A204.1 (cell line): ENCODE measurements around the gene EEFSEC.

Experiments
- FAIRE-seq: peaks from 2 replicates; lab custom pipeline; 2012; peaks lifted over from hg19 to GRCh38; lab: Jason Lieb, UNC

Gene EEFSEC

DNA sequence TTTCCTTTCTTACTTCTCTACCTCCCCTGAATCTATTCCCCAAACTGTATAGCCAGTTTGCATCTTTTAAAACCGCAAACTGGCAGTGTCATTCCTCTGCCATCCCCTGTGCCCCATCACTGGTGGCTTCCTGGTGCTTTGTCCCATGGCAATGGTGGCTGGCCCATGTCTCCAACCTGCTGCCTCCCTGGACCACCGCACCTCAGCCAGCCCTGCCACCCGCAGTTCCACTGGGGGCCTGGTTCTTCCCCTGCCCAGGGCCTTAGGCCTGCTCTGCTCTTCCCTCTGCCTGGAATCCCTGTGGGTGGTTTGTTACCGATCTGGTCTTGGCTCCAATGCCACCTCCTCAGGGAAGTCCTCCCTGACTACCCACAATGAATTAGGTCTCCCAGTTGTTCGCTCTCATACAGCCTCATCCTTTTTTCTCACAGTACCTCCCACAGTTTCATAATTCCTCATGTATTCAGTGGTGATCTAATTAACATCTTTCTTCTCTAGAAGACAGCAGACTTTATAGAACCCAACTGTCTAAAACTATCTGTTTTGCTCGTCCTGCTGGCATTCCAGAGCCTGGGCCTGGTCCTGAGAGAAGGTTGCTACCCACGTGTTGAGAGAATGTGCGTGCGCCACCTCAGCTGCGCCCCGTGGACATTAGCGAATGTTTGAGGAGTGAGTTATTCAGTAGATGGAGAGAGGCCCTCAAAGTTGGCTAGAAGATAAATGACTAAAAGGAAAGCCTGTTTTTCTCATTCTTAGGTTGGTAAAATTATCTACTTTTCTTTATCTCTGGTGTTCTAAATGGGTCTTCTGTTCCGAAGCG is 183.3 kb downstream of the EEFSEC start:
- no peak for FAIRE-seq

DNA sequence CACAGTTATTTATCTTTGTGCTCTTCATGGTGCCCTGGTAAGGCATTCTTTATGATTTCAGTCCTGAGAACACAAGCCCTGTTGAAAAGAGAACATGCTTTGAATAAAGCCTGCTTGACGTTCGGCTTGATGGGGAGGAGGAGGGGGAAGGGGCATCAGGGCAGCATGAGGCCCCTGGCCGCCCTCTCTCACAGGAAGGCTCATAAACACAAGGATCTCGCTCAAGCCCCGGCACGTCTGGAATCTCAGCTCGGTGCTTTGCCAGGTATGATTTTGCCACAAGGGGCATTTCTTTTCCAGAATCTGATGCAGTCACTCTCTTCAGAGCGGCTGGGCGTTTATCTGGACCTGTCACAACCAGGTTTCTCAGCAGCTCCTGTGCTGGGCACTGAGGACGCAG is 184.0 kb downstream of the EEFSEC start:
- no peak for FAIRE-seq

DNA sequence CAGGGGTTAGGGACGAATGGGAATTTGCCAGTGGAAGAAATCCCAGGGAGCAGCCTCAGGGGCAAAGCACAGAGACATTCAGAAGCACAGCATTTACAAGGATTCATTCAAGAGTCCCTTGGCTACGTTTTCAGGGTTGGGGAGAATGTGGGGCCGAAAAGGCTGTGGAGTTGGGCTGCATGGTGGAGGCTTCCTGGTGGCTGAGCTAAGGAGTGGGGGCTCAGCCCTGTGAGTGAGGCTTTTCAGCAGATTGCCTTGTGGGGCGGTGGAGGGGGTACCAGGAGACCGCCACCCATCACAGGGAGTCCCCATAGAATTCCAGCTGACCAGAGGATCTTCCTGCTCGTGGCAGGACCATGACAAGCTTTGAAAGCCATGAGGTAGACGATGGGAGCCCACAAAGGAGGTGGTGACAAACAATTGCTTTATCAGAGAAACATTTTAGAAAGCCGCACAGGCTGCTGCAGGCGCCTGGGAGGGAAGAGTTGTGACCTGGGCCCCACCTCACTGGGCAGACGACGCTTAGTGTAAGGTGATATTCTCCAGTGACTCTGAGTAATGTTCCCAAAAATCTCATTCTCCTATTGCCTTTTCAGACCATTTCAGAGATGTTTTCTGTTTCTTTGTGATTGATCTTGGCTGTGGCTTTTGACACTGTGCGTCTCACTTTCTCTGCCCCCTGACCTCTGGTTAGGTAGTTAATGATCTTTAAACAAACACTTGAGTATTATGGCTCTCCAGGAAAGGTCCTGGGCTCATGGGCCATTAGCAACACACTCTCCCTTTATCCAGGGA is 185.5 kb downstream of the EEFSEC start:
- no peak for FAIRE-seq

DNA sequence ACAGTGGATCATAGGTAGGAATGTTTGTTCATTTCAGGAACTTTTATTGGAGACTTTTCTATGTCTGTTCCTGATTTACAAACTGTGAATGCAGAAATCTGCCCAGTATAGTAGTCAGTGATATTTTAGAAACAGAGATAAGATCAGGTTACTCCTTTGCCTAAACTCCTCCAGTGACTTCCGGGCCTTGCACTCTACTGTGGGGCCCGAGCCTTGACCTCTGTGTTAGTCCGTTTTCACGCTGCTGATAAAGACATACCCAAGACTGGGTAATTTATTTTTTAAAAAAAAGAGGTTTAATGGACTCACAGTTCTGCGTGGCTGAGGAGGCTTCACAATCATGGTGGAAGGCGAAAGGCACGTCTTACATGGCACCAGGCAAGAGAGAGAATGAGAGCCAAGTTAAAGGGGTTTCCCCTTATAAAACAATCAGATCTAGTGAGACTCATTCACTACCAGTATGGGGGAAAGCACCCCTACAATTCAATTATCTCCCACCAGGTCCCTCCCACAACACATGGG is 186.3 kb downstream of the EEFSEC start:
- no peak for FAIRE-seq

DNA sequence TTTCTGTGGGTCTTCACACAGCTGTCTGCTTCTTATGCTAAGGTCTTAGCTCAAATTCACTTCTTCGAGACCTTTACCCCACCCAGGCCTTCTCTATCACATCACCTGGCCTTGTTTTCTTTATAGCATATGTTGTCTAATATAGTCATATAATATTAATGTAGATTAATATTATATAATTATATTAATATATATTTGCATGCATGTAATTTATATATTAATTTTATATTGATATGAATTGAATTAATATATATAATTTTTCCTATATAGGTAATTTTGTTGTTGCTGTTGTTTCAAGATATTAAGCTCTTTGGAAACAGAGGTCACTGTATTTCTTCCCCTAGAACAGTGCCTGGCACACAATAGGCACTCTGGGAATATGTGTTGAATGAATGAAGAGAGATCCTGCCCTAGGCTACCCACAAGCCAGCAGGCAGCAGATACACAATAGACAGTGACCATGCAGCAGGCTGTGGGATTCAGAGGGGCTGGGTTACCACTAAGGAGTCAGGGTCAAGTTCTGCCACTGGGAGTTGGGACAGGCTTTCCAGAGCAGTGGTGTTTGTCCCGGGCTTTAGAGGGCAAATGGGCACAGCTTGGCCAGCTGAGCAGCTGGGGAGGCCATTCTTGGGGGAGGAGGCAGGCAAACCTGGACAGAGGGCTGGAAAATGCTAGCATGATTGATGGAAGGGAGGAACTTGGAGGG is 187.1 kb downstream of the EEFSEC start:
- FAIRE-seq, result no peak

DNA sequence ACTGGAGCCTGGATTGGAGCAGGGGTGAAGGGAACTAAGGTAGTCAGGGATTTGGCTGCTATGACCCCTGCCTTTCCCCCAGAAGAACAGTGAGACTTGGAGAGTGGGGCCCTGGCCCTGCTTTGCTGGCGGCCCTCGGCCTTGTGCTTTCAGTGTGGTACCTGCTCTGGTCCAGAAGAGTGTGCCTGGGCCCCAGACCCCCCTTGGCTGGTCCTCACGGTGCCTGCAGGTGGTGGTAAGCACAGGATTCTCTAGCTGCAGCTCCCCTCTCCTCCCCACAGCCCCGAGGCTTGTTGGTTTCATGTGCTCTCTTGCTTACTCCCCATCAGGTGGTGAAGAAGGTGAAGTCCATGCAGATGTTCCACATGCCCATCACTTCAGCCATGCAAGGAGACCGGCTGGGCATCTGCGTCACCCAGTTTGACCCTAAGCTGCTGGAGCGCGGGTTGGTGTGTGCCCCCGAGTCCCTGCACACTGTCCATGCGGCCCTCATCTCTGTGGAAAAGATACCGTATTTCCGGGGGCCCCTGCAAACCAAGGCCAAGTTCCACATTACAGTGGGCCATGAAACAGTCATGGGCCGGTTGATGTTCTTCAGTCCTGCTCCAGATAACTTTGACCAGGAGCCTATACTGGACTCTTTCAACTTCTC is 187.7 kb downstream of the EEFSEC start:
- FAIRE-seq, result no peak

DNA sequence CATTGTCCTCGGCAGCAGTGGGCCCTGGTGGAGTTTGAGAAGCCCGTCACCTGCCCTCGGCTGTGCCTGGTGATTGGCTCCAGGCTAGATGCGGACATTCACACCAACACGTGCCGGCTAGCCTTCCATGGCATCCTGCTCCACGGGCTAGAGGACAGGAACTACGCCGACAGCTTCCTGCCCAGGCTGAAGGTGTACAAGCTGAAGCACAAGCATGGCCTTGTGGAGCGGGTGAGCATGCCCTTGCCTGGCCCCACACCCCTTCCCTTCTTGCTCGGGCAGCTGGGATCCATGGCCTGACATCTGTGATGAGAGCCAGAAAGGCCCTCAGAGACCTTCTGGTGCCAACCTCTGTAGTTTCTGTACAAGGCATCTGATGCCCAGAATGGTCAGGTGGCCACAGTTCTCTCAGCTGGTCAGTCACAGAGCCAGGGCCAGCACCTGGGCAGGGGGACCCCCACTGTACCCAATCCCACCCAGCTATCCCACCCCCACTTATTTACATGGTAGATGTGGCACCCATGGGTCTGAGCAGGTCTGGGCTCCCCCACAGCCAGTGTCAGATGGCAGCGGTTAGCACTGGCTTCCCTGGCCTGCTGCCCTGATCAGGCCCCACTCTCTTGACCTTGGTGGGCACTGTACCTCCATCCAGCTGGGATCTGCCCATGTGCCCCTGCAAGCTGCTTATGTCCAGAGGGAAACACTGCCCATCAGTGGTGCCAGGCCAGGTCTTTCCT is 188.5 kb downstream of the EEFSEC start:
- FAIRE-seq, result no peak

DNA sequence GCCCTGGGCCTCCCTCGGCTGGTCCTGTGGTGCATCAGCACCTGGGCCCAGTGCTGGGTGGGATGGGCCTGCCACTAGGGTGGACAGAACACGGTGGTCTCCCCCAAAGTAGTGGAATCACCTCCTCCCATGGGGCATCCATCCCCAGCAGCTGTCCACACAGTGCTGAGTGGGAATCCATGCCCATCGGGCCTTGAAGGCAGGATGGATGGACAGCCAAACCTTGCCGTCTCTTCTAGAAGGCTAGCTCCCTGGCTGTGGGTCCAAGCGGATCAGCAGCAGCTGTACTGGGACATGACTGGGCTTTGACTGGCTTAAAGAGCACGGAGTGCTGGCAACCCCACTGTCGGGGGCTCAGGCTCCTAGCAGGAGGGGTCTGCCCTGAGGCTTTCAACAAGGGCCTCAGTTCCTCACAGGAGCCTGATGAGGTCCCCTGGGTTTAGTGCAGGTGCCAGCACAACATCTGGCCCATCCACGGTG is 189.5 kb downstream of the EEFSEC start:
- no peak for FAIRE-seq

DNA sequence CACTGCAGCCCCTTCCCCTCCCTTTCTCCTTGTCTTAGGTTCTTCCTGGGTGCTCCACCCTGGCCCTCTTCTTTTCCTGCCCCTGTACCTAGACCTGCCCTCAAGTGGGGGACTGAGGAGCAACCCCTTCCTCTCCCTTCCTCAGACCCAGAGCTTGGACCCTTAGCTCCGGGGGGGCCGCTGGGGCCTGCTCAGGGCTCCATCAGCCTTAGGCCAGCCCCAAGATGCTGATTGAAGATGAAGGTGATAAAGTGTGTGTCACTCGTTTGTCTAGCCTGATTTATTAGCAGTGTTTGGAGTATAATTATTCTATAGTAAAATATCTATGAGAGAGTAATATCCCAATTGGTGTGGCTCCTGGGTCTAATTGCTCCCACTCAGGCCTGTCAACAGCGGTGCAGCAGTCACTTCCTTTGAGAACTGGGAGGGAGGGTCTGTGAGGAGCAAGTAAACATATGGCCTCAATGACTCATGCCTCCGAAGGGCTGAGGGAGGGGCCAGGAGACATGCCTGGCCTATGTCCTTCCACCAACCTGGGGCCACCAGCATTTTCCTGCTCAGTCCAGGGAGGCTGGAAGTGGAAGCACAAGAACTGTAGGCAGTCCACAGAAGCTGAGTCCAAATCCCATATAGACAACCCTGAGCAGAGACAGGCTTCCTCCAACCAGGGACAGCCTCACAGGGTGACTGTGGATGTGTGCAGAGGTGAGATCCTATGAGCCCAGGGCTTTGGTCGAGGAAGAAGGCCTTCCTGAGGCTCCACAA is 190.2 kb downstream of the EEFSEC start:
- FAIRE-seq, result no peak

DNA sequence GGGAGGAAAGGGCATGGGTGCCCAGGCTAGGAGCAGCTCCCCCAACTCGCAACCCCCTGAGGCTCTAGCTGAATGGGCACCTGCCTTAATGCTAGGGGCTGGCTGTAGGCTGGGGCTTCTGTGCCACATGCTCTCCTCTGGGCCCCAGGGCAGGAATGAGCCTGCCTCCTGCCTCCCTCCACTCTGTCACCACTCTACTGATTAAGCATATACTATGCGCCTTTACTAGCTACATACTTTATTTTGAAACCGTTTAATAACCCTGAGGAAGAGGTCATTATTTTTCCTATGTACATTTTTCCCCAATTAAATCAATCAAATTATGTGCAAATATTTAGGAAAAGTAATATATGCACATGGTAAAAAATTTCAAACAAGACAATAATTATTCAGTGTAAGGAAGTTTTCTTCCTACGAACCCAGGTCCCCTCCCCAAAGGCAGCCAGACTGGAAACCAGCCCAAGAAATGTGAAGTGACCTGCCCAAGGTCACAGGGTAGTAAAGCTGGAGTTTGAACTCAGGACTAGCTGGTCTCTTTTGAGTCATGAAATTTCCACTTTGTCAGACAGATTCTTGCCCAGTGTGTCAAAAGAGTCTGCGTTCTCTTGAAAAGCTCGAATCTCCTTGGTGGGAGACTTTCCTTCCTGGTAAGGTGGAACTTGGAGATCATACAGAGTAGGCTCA is 190.9 kb downstream of the EEFSEC start:
- no peak for FAIRE-seq

DNA sequence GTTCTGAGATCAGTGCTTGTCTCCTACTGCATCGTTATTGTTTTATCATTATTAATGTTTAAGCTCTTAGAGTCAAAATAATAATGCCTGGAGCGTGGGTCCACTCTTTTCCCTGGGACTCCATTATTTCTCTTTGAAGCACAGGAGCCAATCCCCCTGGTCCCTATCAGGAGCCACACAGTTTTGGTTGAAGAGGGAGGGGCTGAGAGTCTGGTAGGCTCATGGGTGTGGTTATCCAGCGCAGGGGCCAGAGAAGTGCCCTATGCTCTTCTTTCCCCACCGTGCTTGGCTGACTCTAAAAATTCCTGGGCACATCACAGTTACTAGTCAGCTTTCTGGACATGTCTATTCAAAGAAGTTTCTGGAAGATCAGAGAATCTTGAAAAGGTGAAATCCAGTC is 191.9 kb downstream of the EEFSEC start:
- FAIRE-seq, result no peak

DNA sequence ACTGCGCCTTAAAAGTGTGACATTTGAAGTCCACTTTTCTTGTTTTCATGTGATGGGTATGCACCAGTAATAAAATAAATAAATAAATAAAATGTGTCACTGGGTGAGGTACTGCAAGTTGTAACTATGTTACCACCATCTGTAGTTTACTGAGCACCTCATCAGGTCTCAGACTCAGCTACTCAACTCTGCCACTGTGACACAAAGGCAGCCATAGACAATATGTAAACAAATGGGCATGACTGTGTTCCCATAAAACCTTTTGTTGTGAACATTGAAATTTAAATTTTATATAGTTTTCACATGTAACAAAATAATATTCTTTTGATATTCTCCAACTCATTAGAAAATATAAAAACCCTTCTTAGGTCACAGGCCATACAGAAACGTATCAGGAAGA is 193.3 kb downstream of the EEFSEC start:
- FAIRE-seq, result no peak

DNA sequence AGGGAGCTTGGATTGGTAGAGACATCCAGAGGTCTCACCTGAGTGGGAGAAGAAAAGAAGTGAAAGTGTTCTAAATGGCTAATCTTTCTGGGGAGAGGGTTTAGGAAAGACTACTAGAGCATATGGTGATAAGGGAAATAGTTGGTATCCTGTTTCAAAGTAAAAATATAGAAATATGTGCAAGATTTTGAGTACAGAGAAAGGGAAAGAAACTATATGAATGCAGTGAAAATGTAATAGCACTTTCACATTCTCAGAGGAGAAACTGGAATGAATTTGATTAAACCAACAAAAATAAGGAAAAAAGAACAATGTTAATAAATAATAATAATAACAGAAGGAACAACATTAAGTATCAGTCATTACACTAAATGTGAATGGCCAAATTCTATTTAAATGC is 194.0 kb downstream of the EEFSEC start:
- FAIRE-seq, result no peak

DNA sequence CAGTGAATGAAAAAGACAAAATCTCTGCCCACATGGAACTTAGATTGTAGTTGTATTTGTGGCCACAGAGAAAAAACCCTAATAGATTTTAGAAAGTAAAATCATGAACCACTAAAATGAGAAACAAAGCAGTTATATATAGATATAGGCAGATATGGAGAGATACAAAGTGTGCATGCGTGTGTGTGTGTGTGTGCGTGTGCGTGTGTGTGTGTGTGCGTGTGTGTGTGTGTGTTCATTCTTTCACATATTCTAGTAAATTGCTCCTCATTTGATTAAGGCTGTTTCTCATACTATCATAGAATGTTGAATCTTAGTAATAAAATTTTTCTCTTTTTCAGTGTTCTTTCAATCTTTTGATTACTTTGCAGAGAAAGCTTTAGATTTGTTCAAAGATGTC is 194.8 kb downstream of the EEFSEC start:
- FAIRE-seq, result no peak

DNA sequence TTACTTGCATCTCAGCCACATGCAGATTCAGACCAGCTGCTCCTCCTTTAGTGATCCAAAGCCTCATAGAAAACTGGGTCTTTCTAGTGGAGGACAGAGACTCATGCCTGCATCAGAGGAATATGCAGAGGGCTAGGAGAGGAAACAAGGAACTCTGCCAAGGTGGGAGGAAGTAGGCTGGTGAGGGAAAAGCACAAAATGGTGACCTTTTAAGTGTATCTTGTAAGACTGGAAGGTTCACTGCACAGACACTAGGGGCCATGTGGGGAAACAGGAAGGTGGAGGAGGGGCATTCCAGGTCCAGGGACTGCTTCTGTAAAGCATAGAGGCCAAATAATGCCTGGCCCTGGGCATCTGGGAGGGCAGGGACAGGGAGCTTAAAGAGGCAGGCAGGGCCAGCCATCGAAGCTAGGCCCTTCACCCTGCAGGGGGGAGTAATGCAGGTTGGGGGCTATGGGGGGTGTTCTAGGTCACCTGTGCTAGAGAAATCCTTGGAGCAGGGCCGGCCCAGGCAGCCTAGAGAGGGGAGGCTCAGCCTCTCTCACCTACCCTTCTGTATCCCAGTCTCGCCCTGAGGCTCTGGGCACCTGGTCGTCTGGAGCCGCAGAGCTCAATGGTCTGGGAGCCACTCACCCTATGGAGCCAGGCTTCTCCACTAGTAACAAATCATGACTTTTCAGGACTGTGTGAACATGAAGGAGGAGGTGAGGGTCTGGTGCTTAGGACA is 195.7 kb downstream of the EEFSEC start:
- no peak for FAIRE-seq

DNA sequence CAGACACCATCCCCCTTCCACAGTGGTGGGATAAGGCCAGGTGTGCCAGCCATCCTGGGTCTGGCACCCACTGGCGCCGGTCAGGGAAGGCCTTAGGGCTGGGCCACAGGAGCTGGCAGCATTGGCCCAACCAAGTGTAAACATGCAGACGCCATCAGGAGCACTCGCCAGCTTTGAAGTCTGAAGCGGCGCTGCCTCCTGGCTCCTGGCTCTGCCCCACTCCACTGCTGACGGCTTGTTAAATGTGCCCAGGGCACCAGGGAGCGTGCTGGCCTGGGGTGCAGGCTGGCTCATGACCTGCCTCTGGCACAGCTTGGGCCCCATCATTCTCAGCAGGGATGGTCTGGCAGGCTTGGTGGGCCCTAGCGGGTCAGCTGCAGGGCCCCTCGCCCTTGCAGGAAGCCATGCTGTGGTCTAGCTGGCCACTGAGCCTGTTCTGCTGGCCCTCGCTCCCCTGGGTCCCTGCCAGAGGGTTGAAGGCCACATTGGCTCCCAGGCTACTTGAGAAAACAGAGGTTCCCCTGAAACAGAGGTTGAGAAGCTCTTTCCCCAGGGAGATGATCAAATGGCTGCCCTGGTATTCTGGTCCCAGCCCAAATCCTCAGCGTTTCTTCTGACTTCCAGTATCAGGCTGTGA is 196.8 kb downstream of the EEFSEC start:
- FAIRE-seq, result no peak

DNA sequence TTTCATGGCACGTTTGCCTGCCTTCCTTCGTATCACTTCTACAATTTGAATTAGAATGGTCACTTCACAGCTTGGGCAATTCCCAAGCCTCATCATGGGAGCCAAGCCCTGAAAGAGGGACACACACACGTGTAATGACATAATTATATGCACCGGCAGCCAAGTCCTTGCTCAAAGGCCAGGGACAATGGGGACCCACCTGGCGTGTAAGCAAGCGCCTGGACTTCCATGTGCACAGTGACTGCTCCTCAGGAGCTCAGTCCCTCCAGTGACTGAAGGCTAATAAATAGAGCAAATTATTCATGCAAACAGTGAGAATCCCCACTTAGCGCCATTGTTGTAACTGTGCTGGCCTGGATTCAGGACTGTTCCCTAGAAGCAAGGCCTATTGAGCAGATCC is 198.3 kb downstream of the EEFSEC start:
- FAIRE-seq, result no peak

DNA sequence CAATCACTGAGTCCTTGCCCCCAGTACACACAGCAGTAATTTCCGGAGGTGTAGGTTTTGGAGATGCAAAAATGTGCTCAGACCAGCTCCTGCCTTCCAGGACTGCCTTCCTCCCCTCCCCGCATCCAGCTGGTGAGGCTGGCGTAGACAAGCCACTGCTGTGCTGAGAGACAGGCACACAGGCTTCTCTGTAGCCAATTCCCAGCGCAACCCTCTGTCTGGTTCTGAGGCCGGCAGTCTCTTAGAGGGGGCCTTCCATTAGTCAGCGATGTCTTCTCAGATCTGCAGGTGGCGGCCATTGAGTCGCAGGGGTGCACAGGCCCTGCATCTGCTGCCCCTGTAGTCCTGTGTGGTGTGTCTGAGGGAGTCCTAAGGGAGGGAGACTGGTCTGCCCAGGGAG is 199.0 kb downstream of the EEFSEC start:
- FAIRE-seq, result no peak
